ENCODE measurements around the gene ISCA1. TPM values are rescaled to one million over a fixed set of nuclear protein-coding genes. Genes with fewer than 3 reads are reported as not detected.

ISCA1 gene
- total RNA-seq, 1 donor, result 46.5 TPM

- no peak for TF ChIP-seq CTCF (IDR thresholded peaks at IDR 0.05; ENCODE audit: insufficient read depth, low read length)
- H3K4me3 ChIP-seq (ENCODE audit: low read depth, low read length), result no peak overlapping the region
- DNase-seq (ENCODE audit: low read depth), result no peak
These were observed 62.7 kb downstream of the ISCA1 start for GRCh38 chr9:86219606-86220005.

GRCh38 chr9:86217076-86217755 lies 65.1 kb downstream of the ISCA1 start:
- H3K4me3 ChIP-seq (ENCODE audit: low read depth, low read length), result no peak overlapping the region
- no peak for TF ChIP-seq CTCF (IDR thresholded peaks at IDR 0.05; ENCODE audit: insufficient read depth, low read length)
- DNase-seq (ENCODE audit: low read depth), result no peak

Small RNA genes lying within 50 kb of the gene (small RNA-seq; reads per million reads assigned to genes)
- gene AL137849.1 (not detected), gene RN7SKP264 (not detected)

Other genes starting within 250 kb of the ISCA1 start
- gene GOLM1, start 183.0 kb downstream of the ISCA1 start, total RNA-seq (ENCODE audit: low replicate concordance), result 53.5 and 72.0 TPM in 2 replicates
- gene C9orf153, start 22.9 kb downstream of the ISCA1 start, total RNA-seq (ENCODE audit: low replicate concordance), result 0.41 and 0.45 TPM in 2 replicates
- gene TUT7, start 71.9 kb upstream of the ISCA1 start, total RNA-seq (ENCODE audit: low replicate concordance), result 44.2 and 116 TPM in 2 replicates